H1 (cell line): Measurements from ENCODE around the gene ITIH1. TPM values are rescaled to one million over a fixed set of nuclear protein-coding genes. Genes with fewer than 3 reads are reported as not detected.

Experiments
- CTCF ChIA-PET: fragments of 300-600 bp; sonication (Branson Sonifier 250); formaldehyde crosslinking; loops from one replicate; lab custom pipeline; 2021; ENCODE audit not compliant: partially characterized antibody; lab: Charles Lee
- POLR2A ChIA-PET: fragments of 300-600 bp; sonication (Branson Sonifier 250); formaldehyde crosslinking; loops from one replicate; lab custom pipeline; 2021; ENCODE audit warnings: inconsistent platforms; ENCODE audit not compliant: partially characterized antibody; lab: Charles Lee
- DNase-seq, 2 experiments: peaks; one replicate each; pipeline versions ENCODE4 v3.0.0 to v3.0.0-alpha.2; 2010 to 2022; ENCODE audit warnings: low spot score in 2 of 2, low read depth in 1 of 2, mixed read lengths in 1 of 2
- FAIRE-seq: peaks from 2 replicates; lab custom pipeline; 2011; peaks lifted over from hg19 to GRCh38; lab: Jason Lieb, UNC
- H2AFZ ChIP-seq: 2 replicates; pipeline ENCODE4 v1.8.1; 2012; ENCODE audit warnings: low read length, inconsistent platforms
- H2AK5ac ChIP-seq: 2 replicates; pipeline ENCODE4 v1.6.1; 2013; ENCODE audit warnings: low read depth, low read length
- H2BK120ac ChIP-seq: replicated peaks from 2 replicates; pipeline ENCODE3; 2013; ENCODE audit warnings: low read depth, low read length, inconsistent platforms
- H2BK12ac ChIP-seq: 2 replicates; pipeline ENCODE4 v1.6.1; 2013; ENCODE audit warnings: low read depth, low read length
- H2BK15ac ChIP-seq: 2 replicates; pipeline ENCODE4 v1.6.1; 2013; ENCODE audit warnings: low read length
- H2BK20ac ChIP-seq: 2 replicates; pipeline ENCODE4 v1.6.1; 2013; ENCODE audit warnings: low read length
- H2BK5ac ChIP-seq: 2 replicates; pipeline ENCODE4 v1.6.1; 2013; ENCODE audit warnings: low read depth, low read length
- H3K14ac ChIP-seq: 2 replicates; pipeline ENCODE4 v1.6.1; 2013; ENCODE audit warnings: inconsistent platforms; ENCODE audit not compliant: insufficient read length
- H3K18ac ChIP-seq: 2 replicates; pipeline ENCODE4 v1.6.1; 2013; ENCODE audit warnings: low read length; ENCODE audit errors: extremely low read depth
- H3K23ac ChIP-seq: 2 replicates; pipeline ENCODE4 v1.6.1; 2013; ENCODE audit warnings: inconsistent platforms; ENCODE audit not compliant: insufficient read length
- H3K23me2 ChIP-seq: 2 replicates; pipeline ENCODE4 v1.6.1; 2013; ENCODE audit warnings: low read depth, low read length
- H3K27ac ChIP-seq: 2 replicates; pipeline ENCODE4 v1.6.1; 2011; ENCODE audit warnings: low read depth, low read length, inconsistent platforms
- H3K27me3 ChIP-seq, 4 experiments: replicated peaks in 1 of 4; 1 replicate in 1 of 4; 2 replicates in 3 of 4; pipeline versions ENCODE4 v1.6.1 to v1.8.1; 2011 to 2013; ENCODE audit warnings: low read length in 3 of 4, mild to moderate bottlenecking in 3 of 4, inconsistent platforms in 2 of 4, mixed read lengths in 2 of 4, moderate library complexity in 1 of 4; ENCODE audit not compliant: control insufficient read depth in 3 of 4, insufficient read depth in 3 of 4; ENCODE audit errors: extremely low read depth in 1 of 4
- H3K36me3 ChIP-seq, 4 experiments: 2 replicates each; pipeline versions ENCODE4 v1.6.1 to v1.8.1; 2011 to 2013; ENCODE audit warnings: mild to moderate bottlenecking in 4 of 4, low read length in 3 of 4, moderate library complexity in 2 of 4, control low read depth in 1 of 4, inconsistent platforms in 1 of 4; ENCODE audit not compliant: insufficient read depth in 4 of 4, control insufficient read depth in 2 of 4
- H3K4ac ChIP-seq: replicated peaks from 2 replicates; pipeline ENCODE3; 2013; ENCODE audit warnings: low read length, low read depth, mixed read lengths, inconsistent platforms; ENCODE audit not compliant: insufficient read length
- H3K4me1 ChIP-seq, 4 experiments: replicated peaks in 1 of 4; 1 replicate in 1 of 4; 2 replicates in 3 of 4; pipeline versions ENCODE4 v1.6.1 to v1.8.1; 2011 to 2013; ENCODE audit warnings: low read length in 3 of 4, inconsistent platforms in 2 of 4, mixed read lengths in 1 of 4; ENCODE audit not compliant: insufficient read depth in 4 of 4, control insufficient read depth in 3 of 4
- H3K4me2 ChIP-seq, 2 experiments: 2 replicates each; pipeline versions ENCODE4 v1.6.1 to v1.8.1; 2011 to 2013; ENCODE audit warnings: low read depth in 2 of 2, low read length in 2 of 2, control low read depth in 1 of 2, inconsistent platforms in 1 of 2, mild to moderate bottlenecking in 1 of 2; ENCODE audit not compliant: insufficient read depth in 1 of 2
- H3K4me3 ChIP-seq, 4 experiments: fragments of 200-600, 300-600 bp in 1 of 4; sonication (generic), shearing (Covaris generic), sonication (Bioruptor Twin) in 1 of 4; 2 replicates each; pipeline versions ENCODE4 v1.5.1 to v1.8.1; 2011 to 2016; ENCODE audit warnings: low read length in 4 of 4, low read depth in 3 of 4, control low read depth in 2 of 4, inconsistent platforms in 2 of 4, mild to moderate bottlenecking in 2 of 4, mixed read lengths in 1 of 4, moderate library complexity in 1 of 4; ENCODE audit not compliant: insufficient read depth in 2 of 4; ENCODE audit errors: extremely low read depth in 1 of 4
- H3K56ac ChIP-seq: replicated peaks from 2 replicates; pipeline ENCODE3; 2013; ENCODE audit warnings: low read depth, mild to moderate bottlenecking, mixed read lengths, low read length, inconsistent platforms; ENCODE audit not compliant: insufficient read length
- H3K79me1 ChIP-seq: 2 replicates; pipeline ENCODE4 v1.6.1; 2013; ENCODE audit warnings: low read depth, low read length, control low read depth
- H3K79me2 ChIP-seq, 2 experiments: 2 replicates each; pipeline versions ENCODE4 v1.6.1 to v1.8.1; 2012 to 2013; ENCODE audit warnings: low read length in 2 of 2, mild to moderate bottlenecking in 2 of 2, inconsistent platforms in 1 of 2; ENCODE audit not compliant: insufficient read depth in 2 of 2, control insufficient read depth in 1 of 2
- H3K9ac ChIP-seq, 4 experiments: replicated peaks in 1 of 4; 1 replicate in 1 of 4; 2 replicates in 3 of 4; pipeline versions ENCODE4 v1.6.1 to v1.8.1; 2011 to 2013; ENCODE audit warnings: low read depth in 3 of 4, low read length in 3 of 4, control low read depth in 2 of 4, mild to moderate bottlenecking in 2 of 4, moderate library complexity in 2 of 4, inconsistent platforms in 1 of 4; ENCODE audit errors: extremely low read depth in 1 of 4
- H3K9me3 ChIP-seq, 2 experiments: 2 replicates each; pipeline versions ENCODE4 v1.6.1 to v1.8.1; 2012 to 2013; ENCODE audit warnings: mild to moderate bottlenecking in 2 of 2, moderate library complexity in 2 of 2, control low read depth in 1 of 2, inconsistent platforms in 1 of 2, low read depth in 1 of 2, low read length in 1 of 2, mixed read lengths in 1 of 2; ENCODE audit not compliant: insufficient read depth in 2 of 2
- H4K20me1 ChIP-seq, 2 experiments: replicated peaks in 1 of 2; 2 replicates each; pipeline versions ENCODE3 to v1.8.1; 2011 to 2013; ENCODE audit warnings: inconsistent platforms in 2 of 2, low read length in 2 of 2, mild to moderate bottlenecking in 1 of 2; ENCODE audit not compliant: insufficient read depth in 2 of 2, control insufficient read depth in 1 of 2
- H4K5ac ChIP-seq: 2 replicates; pipeline ENCODE4 v1.6.1; 2013; ENCODE audit warnings: low read length, low read depth, mixed read lengths, inconsistent platforms; ENCODE audit not compliant: insufficient read length
- H4K8ac ChIP-seq: 2 replicates; pipeline ENCODE4 v1.8.0; 2013; ENCODE audit warnings: mild to moderate bottlenecking, moderate library complexity, low read length, inconsistent platforms; ENCODE audit not compliant: insufficient read depth; ENCODE audit errors: extremely low read depth
- H4K91ac ChIP-seq: replicated peaks from 2 replicates; pipeline ENCODE3; 2013; ENCODE audit warnings: low read length, mixed read lengths, inconsistent platforms; ENCODE audit not compliant: insufficient read length
- EP300 ChIP-seq, 2 experiments: IDR thresholded peaks; 1 replicate in 1 of 2; 2 replicates in 1 of 2; pipeline ENCODE4 v1.6.1; 2011 to 2012; ENCODE audit warnings: low read depth in 2 of 2, low read length in 2 of 2, mild to moderate bottlenecking in 2 of 2, borderline replicate concordance in 1 of 2, inconsistent platforms in 1 of 2, moderate library complexity in 1 of 2
- RBBP5 ChIP-seq: IDR thresholded peaks from 2 replicates; pipeline ENCODE4 v1.7.1; 2012; ENCODE audit warnings: low read depth, mild to moderate bottlenecking, inconsistent platforms, low read length, moderate library complexity, borderline replicate concordance
- WGBS, 2 experiments: shearing (Covaris generic) in 1 of 2; methylation state at CpG; one replicate each; pipeline versions ENCODE4 v1.1.6 to v1.1.7; 2013 to 2015; ENCODE audit warnings: low lambda C conversion rate in 2 of 2, mixed read lengths in 2 of 2, inconsistent platforms in 1 of 2, low coverage in 1 of 2, missing lambda C conversion rate in 1 of 2; ENCODE audit not compliant: insufficient replicate concordance in 2 of 2, insufficient coverage in 1 of 2, insufficient read length in 1 of 2; ENCODE audit errors: extremely low coverage in 1 of 2, missing lambda C conversion rate in 1 of 2; 5-methylcytosine and 5-hydroxymethylcytosine counted together
- polyA plus RNA-seq, 7 experiments: library from polyadenylated mRNA; depleted of rRNA in 3 of 7; stranded (reverse) in 5 of 7; unstranded in 2 of 7; fragments of >200 nt in 5 of 7; fragments of 200-250 nt in 2 of 7; gene quantifications; 1 replicate in 5 of 7; 2 replicates in 1 of 7; 4 replicates in 1 of 7; pipeline versions ENCODE4 v1.2.1 to v1.2.3, GENCODE V29; 2011 to 2013; ENCODE audit warnings: missing spikeins in 2 of 7, mixed read lengths in 2 of 7
- total RNA-seq: library from RNA; stranded (reverse); fragmentation: NEBNext Ultra II Directional; extraction: Animal tissue kit (Norgen Biotek cat#: 25700); gene quantifications from 2 replicates; pipeline ENCODE4 v1.2.1, GENCODE V29; 2021

Gene ITIH1
- total and polyA plus RNA-seq, 2 of the 8 experiments (the other 6 are each of a cell fraction or from before 2014, with no cell fraction given), result not detected

DNA sequence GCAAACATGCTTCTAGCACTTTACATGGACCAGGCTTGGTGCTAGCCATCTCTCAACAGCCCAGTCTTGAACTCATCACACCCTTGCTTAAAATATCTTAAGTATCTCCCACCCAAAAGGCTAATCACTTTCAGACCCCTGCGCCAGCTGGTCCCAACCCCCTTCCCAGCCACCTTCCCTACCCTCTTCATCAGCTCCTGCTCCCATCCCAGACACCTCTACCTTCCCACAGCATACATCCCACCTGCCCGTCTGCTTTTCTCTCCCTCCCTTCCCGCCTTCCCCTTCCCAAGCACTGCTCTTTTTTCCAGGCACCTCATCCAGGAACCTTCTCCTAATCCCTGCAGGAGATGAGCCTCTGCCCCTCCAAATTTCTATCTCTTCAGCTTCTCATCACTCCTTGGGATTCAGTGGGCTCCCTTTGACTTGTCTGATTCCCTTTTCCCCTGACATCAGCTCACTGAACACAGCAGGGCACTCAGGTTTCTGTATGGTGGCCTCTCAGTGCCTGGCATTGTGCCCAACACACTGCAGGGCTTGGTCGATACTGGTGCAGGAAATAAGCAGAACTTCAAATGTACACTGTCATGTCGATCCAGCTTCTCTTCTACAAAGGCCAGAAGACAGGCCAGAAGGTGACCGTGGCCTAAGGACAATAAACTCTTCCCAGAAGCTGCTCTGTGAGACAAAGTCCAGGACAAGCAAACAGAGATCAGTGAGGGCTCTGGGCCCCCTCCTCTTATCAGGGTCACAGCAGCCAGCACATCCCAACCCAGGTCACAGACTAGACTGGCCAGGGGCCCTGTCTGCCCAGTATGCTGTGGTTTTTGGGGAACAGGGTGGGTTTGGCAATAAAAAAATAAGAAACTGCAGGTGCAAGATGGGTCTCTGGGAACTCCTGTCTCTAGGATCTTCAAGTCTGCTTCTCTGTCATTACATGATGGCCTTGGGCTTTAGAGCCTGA is 2.2 kb upstream of the ITIH1 start:
- Histone ChIP-seq H3K9ac (no peak overlapping the region), H2AFZ (no peak overlapping the region), H3K18ac (no peak overlapping the region), H3K27me3 (no peaks in the 10 kb centered on the region; a peak in 1 of 7 replicates), H3K9me3 (no peaks in the 10 kb centered on the region), H3K56ac (no peak overlapping the region), H4K91ac (no peak overlapping the region), H3K14ac (no peak overlapping the region), H2BK5ac (no peak overlapping the region), H2AK5ac (no peak overlapping the region), H3K79me2 (no peaks in the 10 kb centered on the region), H2BK12ac (no peak overlapping the region), H3K23ac (no peak overlapping the region), H3K4ac (no peak overlapping the region), H3K4me3 (no peak overlapping the region), H3K4me2 (no peak overlapping the region), H2BK20ac (no peak overlapping the region), H3K27ac (no peak overlapping the region), H3K36me3 (no peaks in the 10 kb centered on the region), H2BK15ac (no peak overlapping the region), H2BK120ac (no peak overlapping the region), H3K4me1 (no peaks in the 10 kb centered on the region), H3K79me1 (no peaks in the 10 kb centered on the region), H4K8ac (no peak overlapping the region), H4K5ac (no peak overlapping the region), H3K23me2 (peaks cover 4% of the 10 kb centered on the region), H4K20me1 (no peaks in the 10 kb centered on the region)
- CTCF ChIA-PET, result interaction anchor here (0.7 to 4.7 kb wide), 8 partner anchors 10 to 45 kb away, joined by 3 to 28 read pairs (median 4); no protein-coding TSS in a partner anchor
- WGBS, 2 experiments, result 82% methylated on average over 6 of the region's 6 CpGs; no CpG with 5 or more reads in 1 of the 2 experiments
- FAIRE-seq, result no peak
- DNase-seq, result no peak
- no peak for TF ChIP-seq RBBP5
- TF ChIP-seq EP300 (IDR thresholded peaks at IDR 0.05; ENCODE audit: borderline replicate concordance in 1 of 2, low read depth in 2 of 2, low read length in 2 of 2), result no peak
- POLR2A ChIA-PET, result no interaction called here
